Kidney (tissue), 22 donors: ENCODE measurements around the gene FBXL14. TPM values are rescaled to one million over a fixed set of nuclear protein-coding genes. Genes with fewer than 3 reads are reported as not detected.
A peak's percentile ranks its signal among the peaks of the same experiment; 100 is the strongest.

Source experiments
- DNase-seq, 5 donors: peaks; one replicate each; pipeline ENCODE4 v3.0.0-alpha.2; 2013 to 2020
- FAIRE-seq: peaks from 2 replicates; lab custom pipeline; 2012; peaks lifted over from hg19 to GRCh38; lab: Jason Lieb, UNC
- H3K27ac ChIP-seq, 2 donors: one replicate each; pipeline ENCODE4 v1.7.0; 2013; ENCODE audit warnings: low read depth in 2 of 2, low read length in 2 of 2, inconsistent platforms in 1 of 2
- H3K27me3 ChIP-seq: one replicate; pipeline ENCODE4 v1.7.1; 2013; ENCODE audit warnings: low read length, inconsistent platforms; ENCODE audit not compliant: control insufficient read depth, insufficient read depth
- H3K36me3 ChIP-seq, 3 donors: one replicate each; pipeline versions ENCODE4 v1.7.0 to v1.7.1; 2013; ENCODE audit warnings: low read length in 3 of 3, control low read depth in 1 of 3, inconsistent platforms in 1 of 3; ENCODE audit not compliant: insufficient read depth in 3 of 3, control insufficient read depth in 2 of 3
- H3K4me1 ChIP-seq, 3 donors: one replicate each; pipeline versions ENCODE4 v1.7.0 to v1.7.1; 2013; ENCODE audit warnings: low read length in 3 of 3, inconsistent platforms in 1 of 3, low read depth in 1 of 3; ENCODE audit not compliant: control insufficient read depth in 2 of 3, insufficient read depth in 2 of 3
- H3K4me3 ChIP-seq, 3 donors: one replicate each; pipeline versions ENCODE4 v1.7.0 to v1.8.1; 2013; ENCODE audit warnings: low read length in 3 of 3, control low read depth in 1 of 3, inconsistent platforms in 1 of 3
- H3K9ac ChIP-seq, 3 donors: one replicate each; pipeline versions ENCODE4 v1.7.0 to v1.7.1; 2013; ENCODE audit warnings: low read length in 3 of 3, control low read depth in 1 of 3, inconsistent platforms in 1 of 3
- H3K9me3 ChIP-seq, 3 donors: one replicate each; pipeline versions ENCODE4 v1.7.0 to v1.7.1; 2013; ENCODE audit warnings: low read length in 3 of 3, control low read depth in 1 of 3, inconsistent platforms in 1 of 3; ENCODE audit not compliant: control insufficient read depth in 2 of 3, insufficient read depth in 1 of 3
- intact Hi-C: fragments of 100-400 bp; cut with DNase I; formaldehyde crosslinking; loops from one replicate; pipeline ENCODE4 v1.11.1; 2022
- long read RNA-seq, 10 donors: library from polyadenylated mRNA in 1 of 10; unstranded in 1 of 10; transcript quantifications; one replicate each; pipeline ENCODE4 v2.0.0 and lab custom pipeline, GENCODE V29; 2021 to 2026
- polyA plus RNA-seq: library from polyadenylated mRNA; stranded (reverse); fragments of 350-450 nt; fragmentation: Illumina TruSeq; extraction: RNeasy Lipid Tissue Mini Kit (QIAGEN cat#74804); gene quantifications from one replicate; pipeline ENCODE4 v1.2.3, GENCODE V29; 2014; ENCODE audit warnings: low read depth, low replicate concordance; ENCODE audit not compliant: insufficient read depth
- total RNA-seq: library from RNA; stranded (reverse); fragmentation: NEBNext Ultra II Directional; extraction: Animal tissue kit (Norgen Biotek cat#: 25700); gene quantifications from one replicate; pipeline ENCODE4 v1.2.1, GENCODE V29; 2021
- TF ChIP-seq, protein P1 (sequence below): IDR thresholded peaks from 3 replicates; pipeline ENCODE4 v1.5.1; 2012; ENCODE audit warnings: mild to moderate bottlenecking, moderate library complexity, borderline replicate concordance; ENCODE audit not compliant: insufficient read depth; ENCODE audit errors: extremely low read depth
- donor health status: control.
- donor health status: control.
- donor health status: control.
- donor health status: control.
- donor health status: control.
- donor health status: DM: yes; HTN: yes; CAD: no.
- donor health status: Normal renal cell carcinoma (clear cell type).

FBXL14 gene
- total RNA-seq (17.9 TPM), polyA plus RNA-seq (5.3 TPM)
- long read RNA-seq, donor 1 = 0 reads
- long read RNA-seq, donor 2 = 0 reads
- long read RNA-seq, donor 3 = 0 reads
- long read RNA-seq, donor 4 = 0 reads
- long read RNA-seq, donor 5 = 0 reads
- long read RNA-seq, donor 6 = 0 reads
- long read RNA-seq, donor 7, partial matches to known transcripts = 0 of 47 reads
- long read RNA-seq, donor 7, other reads (novel, unspliced or antisense) = 47 of 47 reads
- long read RNA-seq, donor 8 = 0 reads
- long read RNA-seq, donor 9 = 0 reads
- long read RNA-seq, donor 10 = 0 reads

GRCh38 chr12:1594261-1595025 is at the start of gene FBXL14:
TSS of gene FBXL14 (minus strand) at chr12:1594581. CDS start at chr12:1594066, 515 bp downstream.
- FAIRE-seq = no peak
- TF ChIP-seq, protein P1, sequence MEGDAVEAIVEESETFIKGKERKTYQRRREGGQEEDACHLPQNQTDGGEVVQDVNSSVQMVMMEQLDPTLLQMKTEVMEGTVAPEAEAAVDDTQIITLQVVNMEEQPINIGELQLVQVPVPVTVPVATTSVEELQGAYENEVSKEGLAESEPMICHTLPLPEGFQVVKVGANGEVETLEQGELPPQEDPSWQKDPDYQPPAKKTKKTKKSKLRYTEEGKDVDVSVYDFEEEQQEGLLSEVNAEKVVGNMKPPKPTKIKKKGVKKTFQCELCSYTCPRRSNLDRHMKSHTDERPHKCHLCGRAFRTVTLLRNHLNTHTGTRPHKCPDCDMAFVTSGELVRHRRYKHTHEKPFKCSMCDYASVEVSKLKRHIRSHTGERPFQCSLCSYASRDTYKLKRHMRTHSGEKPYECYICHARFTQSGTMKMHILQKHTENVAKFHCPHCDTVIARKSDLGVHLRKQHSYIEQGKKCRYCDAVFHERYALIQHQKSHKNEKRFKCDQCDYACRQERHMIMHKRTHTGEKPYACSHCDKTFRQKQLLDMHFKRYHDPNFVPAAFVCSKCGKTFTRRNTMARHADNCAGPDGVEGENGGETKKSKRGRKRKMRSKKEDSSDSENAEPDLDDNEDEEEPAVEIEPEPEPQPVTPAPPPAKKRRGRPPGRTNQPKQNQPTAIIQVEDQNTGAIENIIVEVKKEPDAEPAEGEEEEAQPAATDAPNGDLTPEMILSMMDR = peak; percentile 5
- Histone ChIP-seq H3K4me3 (peak within 1 kb of the TSS; percentile 75 to 89 (median 76)), H3K27me3 (no peaks in the 10 kb centered on the region), H3K9ac (peak within 1 kb of the TSS; percentile 71 to 99 (median 91)), H3K27ac (peak within 1 kb of the TSS; percentile 90 to 99), H3K4me1 (peaks cover 0 to 30% (median 7%) of the 10 kb centered on the region in 3 donors), H3K36me3 (no peaks in the 10 kb centered on the region), H3K9me3 (no peaks in the 10 kb centered on the region)
- intact Hi-C loops = no loop called here
- peak; percentile 94 to 97 (median 95) for DNase-seq

DNA sequence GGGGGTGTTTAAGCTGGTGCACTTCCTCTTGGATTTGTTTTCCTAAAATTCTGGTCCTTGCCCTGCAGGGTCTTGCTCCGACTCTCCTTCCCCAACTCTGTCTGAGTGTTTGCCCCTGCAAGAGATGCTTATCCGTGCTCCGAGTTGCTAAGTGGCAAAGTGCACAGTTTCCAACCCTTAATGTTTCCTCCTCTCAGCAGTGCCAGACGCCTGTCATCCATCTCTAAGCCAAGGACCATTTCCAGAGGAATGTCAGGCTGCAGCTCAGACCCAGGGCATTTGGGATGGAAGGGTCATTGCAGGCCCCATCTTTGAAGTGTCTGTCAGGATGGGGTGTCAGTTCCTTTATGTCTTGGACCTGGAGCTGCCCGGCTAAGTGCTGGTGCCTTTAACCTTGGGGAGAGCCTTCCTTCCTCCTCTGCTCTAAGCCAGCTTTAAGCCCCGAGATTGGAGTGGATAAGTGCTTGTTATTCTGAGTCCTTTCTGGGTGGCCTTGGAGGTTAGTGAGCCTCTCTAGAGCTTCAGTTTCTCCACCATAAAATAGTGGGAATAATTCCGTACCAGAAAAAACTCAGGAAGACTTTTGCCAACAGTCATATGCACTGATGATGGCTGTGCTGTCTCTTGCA is 49.6 kb upstream of the FBXL14 start:
- intact Hi-C loops = loop anchor here (10.0 kb wide), 1 partner anchor 291 kb away; no protein-coding TSS in a partner anchor

DNA sequence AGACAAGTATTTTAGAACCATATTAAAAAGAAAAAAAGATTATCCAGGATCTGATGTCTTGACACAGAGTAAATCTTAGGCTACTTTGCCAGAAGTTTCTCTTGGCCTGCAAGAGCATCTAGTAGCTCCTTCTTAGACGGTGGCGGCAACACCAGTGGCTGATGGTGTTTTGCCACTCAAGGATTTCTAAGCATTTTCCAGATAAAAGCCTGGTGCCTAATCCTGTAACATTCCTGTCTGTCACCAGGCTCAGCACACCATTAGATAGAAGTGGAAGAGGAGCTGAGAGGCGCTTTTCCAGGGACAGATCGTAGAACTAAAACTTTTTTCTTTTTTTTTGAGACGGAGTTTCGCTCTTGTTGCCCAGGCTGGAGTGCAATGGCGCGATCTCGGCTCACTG is 48.7 kb upstream of the FBXL14 start:
- no peak overlapping the region for H3K9ac ChIP-seq

More for the DNA sequence above, 49.6 kb upstream of the FBXL14 start:
- Histone ChIP-seq H3K9me3 (no peaks in the 10 kb centered on the region), H3K9ac (no peak overlapping the region), H3K36me3 (peaks cover 0 to 3% (median 0%) of the 10 kb centered on the region in 3 donors), H3K4me1 (peaks cover 0 to 3% (median 0%) of the 10 kb centered on the region in 3 donors), H3K27me3 (no peaks in the 10 kb centered on the region), H3K4me3 (no peak overlapping the region), H3K27ac (no peak overlapping the region)
- FAIRE-seq (no peak), DNase-seq (no peak)
- TF ChIP-seq, protein P1 = no peak

More for the DNA sequence above, 48.7 kb upstream of the FBXL14 start:
- Histone ChIP-seq H3K4me3 (no peak overlapping the region), H3K36me3 (peaks cover 0 to 3% (median 0%) of the 10 kb centered on the region in 3 donors), H3K9me3 (no peaks in the 10 kb centered on the region), H3K27ac (no peak overlapping the region), H3K27me3 (no peaks in the 10 kb centered on the region), H3K4me1 (peaks cover 0 to 3% (median 0%) of the 10 kb centered on the region in 3 donors)
- TF ChIP-seq, protein P1 = no peak
- DNase-seq = no peak
- FAIRE-seq = no peak
- intact Hi-C loops = loop anchor here (10.0 kb wide), 1 partner anchor 292 kb away; no protein-coding TSS in a partner anchor
